Stimulated activated CD4-positive, alpha-beta T cell treated with anti-CD3 and anti-CD28 coated beads, TNF-alpha, amount 100 ng/mL, for 24 hours (primary cell): Measurements from ENCODE around the gene PHACTR4.
A peak's percentile ranks its signal among the peaks of the same experiment; 100 is the strongest.
"Not testable (repeated sequence)": the region's sequence is repeated elsewhere in the genome, so short reads cannot be mapped to it uniquely, and the experiment has no call there.

Experiments used
- DNase-seq, 3 experiments: peaks; one replicate each; pipeline ENCODE4 v3.0.0-alpha.2; 2020; ENCODE audit warnings: low read depth in 3 of 3

Gene PHACTR4

GRCh38 chr1:28428990-28429520 is 59.5 kb downstream of the PHACTR4 start:
- DNase-seq: no peak

DNA sequence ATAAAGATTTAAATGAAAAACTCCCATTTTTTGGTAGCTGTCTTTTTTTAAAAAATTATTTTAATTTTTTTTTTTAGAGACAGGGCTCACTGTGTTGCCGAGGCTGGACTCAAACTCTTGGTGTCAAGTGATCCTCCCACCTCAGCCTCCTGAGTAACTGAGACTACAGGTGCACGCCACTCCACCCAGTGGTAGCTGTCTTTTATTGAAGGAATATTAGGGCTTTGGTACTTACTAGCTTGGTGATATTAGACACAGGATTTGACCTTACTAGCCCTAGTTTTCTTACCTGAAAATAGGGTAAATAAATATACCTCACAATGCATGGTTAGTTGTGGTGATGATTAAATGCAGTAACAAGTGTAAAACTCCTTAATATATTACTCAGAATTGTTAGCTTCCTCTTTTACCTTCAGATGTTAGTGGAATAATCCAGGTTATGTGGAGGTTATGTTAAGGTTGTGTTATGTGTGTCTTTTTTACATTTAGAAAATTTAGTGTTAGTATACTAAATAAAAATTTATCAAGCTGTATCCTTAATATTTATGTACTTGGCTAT is 66.8 kb downstream of the PHACTR4 start:
- no peak for DNase-seq

- DNase-seq: no peak
Observed at GRCh38 chr1:28437264-28437923, 67.9 kb downstream of the PHACTR4 start.

GRCh38 chr1:28437924-28438699 is 68.6 kb downstream of the PHACTR4 start:
- peak in 1 of 3 experiments; percentile 9 for DNase-seq

- no peak for DNase-seq
Observed at GRCh38 chr1:28439320-28439719, 69.8 kb downstream of the PHACTR4 start.

DNA sequence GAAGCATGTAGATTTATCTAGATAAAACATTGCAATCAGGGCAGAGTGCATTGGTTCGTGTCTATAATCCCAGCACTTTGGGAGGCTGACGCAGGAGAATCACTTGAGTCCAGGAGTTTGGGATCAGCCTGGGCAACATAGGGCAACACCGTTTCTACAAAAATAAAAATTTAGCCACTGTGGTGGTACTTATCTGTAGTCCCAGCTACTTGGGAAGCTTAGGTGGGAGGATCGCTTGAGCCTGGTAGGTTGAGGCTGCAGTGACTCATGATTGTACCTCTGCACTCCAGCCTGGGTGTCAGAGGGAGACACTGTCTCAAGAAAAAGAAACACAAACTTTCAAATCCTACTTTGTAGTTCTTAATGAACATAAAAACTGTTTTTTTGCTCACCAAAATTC is 72.1 kb downstream of the PHACTR4 start:
- DNase-seq: no peak

- DNase-seq: no peak
Observed at GRCh38 chr1:28443550-28443949, 74.0 kb downstream of the PHACTR4 start.

GRCh38 chr1:28447679-28448078 is 78.1 kb downstream of the PHACTR4 start:
- no peak for DNase-seq

- not testable (repeated sequence) for DNase-seq
Observed at GRCh38 chr1:28448094-28448611, 78.6 kb downstream of the PHACTR4 start.

GRCh38 chr1:28449904-28450303 is 80.4 kb downstream of the PHACTR4 start:
- peak in 2 of 3 experiments; percentile 8 to 21 for DNase-seq

DNA sequence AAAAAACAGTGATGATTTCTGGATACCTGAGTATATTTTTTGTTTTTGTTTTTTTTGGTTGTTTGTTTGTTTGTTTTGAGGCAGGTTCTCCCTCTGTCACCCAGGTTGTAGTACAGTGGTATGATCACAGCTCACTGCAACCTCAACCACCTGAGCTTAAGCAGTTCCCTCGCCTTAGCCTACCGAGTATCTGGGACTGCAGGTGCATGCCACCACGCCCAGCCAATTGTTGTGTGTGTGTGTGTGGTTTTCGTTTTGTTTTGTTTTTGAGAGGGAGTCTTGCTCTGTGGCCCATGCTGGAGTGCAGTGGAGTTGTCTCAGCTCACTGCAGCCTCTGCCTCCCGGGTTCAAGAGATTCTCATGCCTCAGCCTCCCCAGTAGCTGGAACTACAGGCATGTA is 81.0 kb downstream of the PHACTR4 start:
- DNase-seq: no peak

DNA sequence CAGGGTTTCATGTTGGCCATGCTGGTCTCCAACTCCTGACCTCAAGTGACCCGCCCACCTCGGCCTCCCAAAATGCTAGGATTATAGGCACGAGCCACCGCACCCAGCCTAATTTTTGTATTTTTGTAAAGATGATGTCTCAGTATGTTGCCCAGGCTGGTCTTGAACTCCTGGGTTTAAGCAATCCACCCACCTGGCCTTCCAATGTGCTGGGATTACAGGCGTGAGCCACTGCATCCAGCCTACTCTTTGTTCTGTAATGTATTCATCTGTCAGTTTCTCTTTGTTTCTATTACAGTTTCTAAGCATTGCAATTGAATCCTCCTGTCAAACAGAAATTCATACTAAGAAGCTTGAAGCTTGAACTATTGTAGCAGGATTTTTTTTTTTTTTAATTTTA is 81.5 kb downstream of the PHACTR4 start:
- DNase-seq: no peak

DNA sequence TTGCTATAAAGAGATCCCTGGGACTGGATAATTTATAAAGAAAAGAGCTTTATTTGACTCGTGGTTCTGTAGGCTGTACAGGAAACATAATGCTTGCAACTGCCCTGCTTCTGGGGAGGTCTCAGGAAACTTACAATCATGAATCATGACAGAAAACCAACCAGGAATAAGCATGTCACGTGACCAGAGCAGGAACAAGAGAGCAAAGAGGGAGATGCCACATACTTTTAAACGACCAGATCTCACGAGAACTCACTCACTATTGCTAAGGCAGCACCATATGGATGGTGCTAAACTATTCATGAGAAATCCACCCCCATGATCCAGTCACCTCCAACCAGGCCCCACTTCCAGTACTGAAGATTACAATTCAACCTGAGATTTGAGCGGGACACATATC is 86.5 kb downstream of the PHACTR4 start:
- DNase-seq: no peak

DNA sequence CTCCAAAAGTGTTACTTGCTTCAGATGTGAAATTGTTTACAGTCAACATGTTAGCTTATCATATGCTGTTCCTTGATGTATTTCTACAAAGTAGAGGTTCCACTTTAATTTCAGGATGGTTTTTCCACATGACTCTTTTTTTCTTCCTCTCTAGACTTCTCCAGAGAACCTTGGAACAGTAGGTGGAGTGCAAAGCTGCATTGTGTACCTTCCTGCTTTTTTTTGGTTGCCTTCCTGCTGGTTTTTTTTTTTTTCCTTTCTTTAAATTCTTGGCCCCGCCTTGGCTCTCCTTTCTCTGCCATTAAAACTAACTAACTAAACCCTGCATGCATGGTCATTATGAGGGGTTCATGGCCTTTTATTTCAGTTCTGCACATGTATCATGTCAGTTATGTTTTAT is 88.1 kb downstream of the PHACTR4 start:
- no peak for DNase-seq

DNA sequence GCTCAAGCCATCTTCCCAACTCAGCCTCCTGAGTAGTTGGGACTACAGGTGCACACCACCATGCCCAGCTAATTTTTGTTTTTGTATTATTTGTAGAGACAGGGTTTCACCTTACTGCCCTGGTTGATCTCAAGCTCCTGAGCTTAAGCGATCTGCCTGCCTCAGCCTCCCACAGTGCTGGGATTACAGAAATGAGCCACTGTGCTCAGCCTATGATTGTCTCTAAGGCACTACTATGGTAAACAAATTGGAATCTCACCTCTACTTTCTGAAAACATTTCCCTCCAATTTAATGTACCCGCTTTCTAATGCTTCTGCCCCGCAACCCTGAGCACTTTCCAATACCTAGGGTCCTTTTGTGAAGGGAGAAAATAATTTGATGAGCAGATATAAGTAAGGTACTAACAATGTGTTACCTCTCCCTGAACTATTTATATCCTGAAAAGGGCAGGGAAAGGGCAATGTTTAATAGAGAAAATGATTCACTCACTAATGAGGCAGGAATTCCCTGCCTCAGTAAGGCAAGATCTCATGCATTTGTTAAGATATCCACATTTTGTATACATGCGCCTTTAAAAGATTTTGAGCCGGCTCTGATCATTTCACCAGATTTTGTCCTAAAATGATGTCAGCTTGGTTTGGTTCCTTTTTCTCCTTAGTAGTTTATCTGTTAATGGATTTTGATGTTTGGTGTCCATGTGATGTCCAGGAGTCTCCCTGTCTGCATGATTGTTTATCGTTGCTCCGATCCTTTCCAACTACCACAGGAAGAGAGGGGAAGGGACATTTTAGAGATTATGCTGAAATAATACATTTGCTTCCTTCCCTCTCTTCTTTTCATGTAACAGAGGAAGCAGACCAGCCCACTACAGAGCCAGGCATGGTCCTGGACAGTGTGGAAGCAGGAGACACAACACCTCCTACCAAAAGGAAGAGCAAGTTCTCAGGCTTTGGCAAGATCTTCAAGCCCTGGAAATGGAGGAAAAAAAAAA is 89.0 kb downstream of the PHACTR4 start:
- no peak for DNase-seq

DNA sequence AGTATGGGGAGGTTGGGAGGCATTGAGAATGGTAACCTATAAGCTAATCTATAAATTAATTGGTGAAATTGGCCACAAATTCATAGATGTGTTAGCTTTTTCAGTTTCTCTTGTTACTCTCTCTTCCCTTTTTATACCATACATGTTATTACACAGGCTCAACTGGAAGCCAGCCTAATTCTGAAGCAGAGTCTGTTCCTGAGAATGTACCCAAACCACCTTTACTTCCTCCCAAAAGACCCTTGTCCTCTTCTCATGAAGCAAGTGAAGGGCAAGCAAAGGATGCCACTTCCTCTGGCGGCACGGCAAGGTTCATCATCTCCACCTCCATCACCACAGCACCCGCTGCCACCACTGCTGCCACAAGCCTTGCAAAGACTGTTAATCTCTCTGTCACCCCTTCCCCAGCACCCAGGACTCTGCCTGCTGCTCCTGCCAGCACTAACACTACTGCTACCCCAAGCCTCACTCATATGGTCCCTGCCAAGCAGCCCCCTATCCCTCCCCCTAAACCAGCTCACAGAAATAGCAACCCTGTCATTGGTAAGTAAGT is 96.8 kb downstream of the PHACTR4 start:
- no peak for DNase-seq

DNA sequence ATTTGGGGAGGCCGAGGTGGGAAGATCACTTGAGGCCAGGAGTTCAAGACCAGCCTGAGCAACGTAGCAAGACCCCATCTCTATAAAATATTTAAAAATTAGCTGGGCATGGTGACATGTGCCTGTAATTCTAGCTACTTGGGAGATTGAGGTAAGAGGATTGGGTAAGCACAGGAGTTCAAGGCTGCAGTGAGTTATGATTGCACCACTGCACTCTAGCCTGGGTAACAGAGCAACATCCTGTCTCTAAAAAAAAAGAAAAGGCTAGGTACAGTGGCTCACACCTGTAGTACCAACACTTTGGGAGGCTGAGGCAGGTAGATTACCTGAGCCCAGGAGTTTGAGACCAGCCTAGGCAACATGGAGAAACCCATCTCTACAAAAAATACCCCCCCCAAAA is 100.6 kb downstream of the PHACTR4 start:
- DNase-seq: no peak

DNA sequence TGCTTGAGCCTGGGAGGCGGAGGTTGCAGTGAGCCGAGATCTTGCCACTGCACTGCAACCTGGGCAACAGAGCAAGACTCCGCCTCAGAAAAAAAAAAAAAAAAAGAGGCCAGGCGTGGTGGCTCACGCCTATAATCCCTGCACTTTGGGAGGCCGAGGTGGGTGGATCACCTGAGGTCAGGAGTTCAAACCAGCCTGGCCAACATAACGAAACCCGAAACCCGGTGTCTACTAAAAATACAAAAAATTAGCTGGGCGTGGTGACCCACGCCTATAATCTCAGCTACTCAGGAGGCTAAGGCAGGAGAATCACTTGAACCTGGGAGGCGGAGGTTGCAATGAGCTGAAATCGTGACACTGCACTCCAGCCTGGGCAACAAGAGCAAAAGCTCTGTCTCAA is 110.0 kb downstream of the PHACTR4 start:
- not testable (repeated sequence) for DNase-seq

GRCh38 chr1:28480308-28480707 is 110.8 kb downstream of the PHACTR4 start:
- no peak for DNase-seq

DNA sequence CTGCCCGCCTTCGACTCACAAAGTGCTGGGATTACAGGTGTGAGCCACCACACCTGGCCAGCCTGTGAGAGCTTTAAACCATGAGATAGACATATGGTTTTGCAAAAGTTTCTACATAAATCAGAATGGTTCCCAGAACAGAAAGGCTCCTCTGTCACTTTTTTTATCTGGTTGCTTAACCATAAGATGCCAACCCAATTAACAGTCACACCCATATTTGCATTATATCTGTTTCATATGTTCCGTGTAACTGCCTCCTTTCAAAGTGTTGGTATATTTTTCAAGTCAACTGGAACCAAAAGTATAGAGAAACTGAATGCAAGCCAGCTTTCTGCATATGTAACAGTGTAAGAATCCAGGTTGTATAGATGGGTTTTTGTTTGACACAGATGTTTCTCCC is 112.6 kb downstream of the PHACTR4 start:
- no peak for DNase-seq

GRCh38 chr1:28482702-28483101 is 113.2 kb downstream of the PHACTR4 start:
- no peak for DNase-seq
